Measurements from ENCODE around the gene ENO2.

GRCh38 chr12:6872073-6873048 lies 42.0 kb upstream of the ENO2 start:
- TF ChIP-seq CTCF (conservative IDR thresholded peaks at IDR 0.05; ENCODE audit: low read length) (peak; percentile 81), EZH2phosphoT487 (IDR thresholded peaks at IDR 0.05; ENCODE audit: borderline replicate concordance) (no peak)
